Fibroblast of skin of left quadriceps (primary cell): ENCODE data around the gene NOL4L.

Experiments used
- DNase-seq, 2 experiments: peaks; one replicate each; pipeline ENCODE4 v3.0.0-alpha.2; 2013; ENCODE audit warnings: low read depth in 2 of 2

The NOL4L gene

DNA sequence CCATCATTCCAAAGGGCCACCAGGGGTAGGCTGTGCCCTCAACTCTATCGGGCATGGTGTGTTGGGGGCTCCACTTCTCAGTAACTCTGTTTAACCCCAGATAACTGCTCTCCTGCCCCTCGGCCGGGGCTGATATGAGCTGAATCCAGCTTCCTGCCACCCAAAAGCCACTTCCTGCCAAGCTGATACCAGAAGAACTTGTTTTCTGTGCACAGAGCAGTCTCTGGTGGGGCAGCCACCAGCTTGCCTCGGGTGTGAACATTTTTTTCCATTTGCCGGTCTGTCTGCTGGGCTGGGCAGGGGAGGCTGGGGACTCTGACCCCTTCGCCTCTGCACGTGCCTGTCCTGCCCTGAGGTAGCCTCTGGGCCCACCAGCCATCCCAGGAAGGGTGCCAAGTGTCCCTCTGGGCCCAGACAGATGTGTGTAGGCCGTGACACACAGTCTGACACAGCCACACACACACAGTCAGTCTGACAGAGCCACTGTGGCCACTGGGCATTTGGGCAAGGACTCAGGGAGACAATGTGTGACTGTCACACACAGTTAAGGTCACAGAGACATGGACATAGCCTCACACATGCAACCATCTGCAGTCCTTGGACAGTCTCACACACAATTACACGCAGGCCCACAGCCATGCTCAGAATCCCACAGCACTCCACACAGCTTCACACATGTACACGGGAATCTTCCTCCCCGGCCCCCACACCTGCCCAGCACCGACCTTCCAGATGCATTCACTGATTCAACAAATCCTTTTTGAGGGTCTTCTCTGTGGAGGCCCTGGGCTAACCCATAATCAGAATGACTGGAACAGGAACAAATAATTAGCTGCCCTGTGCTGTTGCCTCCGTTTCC lies 45.1 kb downstream of the NOL4L start:
- DNase-seq, result no peak

- DNase-seq, result no peak
These were observed 45.9 kb downstream of the NOL4L start for GRCh38 chr20:32539026-32539816.

GRCh38 chr20:32538526-32538939 lies 46.6 kb downstream of the NOL4L start:
- no peak for DNase-seq

- no peak for DNase-seq
These were observed 47.2 kb downstream of the NOL4L start for GRCh38 chr20:32537657-32538525.

DNA sequence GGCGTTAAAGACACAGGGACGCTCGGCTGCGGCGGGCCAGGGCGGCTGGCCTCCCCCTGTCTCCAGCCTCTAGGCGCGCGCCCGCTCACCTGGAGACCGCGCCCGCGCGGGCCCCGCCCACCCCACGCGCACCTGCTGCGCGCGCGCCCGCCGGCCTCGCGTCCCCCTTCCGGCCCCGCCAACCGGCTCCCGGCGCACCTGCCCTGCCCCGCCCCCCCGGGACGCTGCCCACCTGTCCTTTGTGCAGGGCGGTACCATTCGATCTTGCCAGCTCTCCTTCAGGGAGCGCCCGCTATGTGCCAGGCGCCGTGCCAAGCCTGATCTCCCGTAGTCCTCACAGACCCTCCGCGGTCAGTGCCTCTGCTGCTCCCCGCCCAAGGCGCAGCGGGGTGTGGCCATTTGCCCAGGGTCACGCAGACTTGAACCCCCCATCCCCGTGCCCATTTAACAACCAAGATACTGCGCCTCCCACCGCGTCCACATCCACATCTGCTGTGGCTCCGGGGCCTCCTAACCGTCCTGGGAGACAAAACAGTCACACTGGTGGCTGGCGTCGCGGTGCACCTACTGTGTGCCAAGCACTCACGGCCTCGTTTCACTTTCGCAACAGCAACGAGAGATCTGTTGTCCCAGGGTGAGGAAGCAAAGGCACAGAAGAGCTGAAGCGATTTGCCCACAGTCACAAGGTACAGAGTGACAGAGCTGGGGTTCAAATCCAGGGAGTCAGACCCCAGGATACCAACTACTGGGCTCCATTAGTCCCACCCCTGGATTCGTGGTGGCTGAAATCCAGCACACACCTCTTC lies 48.1 kb downstream of the NOL4L start:
- no peak for DNase-seq

DNA sequence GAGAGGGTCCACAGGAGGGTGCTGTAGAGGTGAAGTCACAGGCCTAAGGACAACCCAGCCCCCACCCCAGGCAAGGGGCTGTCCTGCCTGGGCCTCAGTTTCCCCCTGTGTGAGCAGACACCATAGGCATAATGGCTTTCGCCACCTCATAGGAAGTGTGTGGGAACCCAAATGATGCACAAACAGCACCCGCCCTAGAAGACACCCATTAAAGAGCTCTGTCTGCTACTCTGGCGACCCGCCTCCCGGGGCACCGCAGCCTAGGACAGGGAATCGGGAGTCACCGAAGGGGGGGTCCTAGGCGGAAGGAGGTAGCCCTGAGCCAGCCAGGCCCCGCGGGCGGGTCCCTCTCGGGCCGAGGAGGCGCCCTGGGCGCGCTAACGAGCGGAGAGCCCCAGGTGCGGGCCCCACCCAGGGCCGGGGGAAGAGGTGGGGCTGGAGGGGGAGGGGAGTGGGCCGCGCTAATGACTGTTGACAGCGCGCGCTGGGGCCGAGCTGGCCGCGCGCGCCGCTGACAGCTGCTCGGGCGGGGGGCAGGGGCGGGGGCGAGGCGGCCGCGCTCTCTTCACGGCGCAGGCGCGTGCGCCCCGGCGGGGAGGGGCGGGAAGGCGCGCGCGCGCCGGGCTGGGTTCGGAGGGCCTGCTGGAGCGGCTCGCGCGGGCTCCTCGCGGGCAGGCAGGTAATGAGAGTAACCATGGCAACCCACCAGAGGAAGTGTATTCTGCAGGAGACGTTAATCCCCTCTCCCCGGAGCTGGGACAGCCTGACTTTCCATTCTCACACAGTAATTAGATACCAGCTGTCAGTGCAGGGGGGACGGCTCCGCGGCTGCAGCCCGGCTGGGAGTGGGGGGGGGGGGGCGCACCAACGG lies 48.9 kb downstream of the NOL4L start:
- no peak for DNase-seq

DNA sequence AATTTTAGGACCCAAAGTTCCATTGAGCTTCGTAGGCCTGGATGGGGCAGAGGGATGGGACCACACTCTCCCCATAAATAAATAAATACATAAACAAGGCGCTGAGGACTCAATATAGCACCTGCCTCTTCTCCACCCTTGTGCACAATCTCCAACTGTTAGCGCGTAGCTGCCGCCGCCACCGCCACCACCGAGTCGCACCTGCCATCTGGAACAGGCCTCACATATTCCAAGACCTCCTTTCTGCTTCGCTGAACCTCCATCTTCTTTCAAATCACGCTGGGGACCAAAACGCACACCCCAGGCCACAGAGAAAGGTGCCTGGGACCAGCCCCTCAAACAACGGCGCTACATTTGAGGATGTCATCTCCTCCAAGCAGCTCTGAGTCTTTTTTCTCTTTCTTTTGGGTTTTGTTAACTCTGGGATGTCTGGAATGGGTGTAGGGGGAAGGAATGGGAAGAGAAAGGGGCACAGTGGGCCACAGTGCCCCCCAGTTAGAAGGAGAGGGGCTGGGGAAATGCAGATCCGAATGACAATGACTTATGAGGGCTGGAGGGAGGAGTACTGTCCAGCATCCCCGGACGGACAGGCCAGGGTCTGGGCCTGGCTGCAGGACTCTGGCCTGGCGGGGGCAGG lies 49.7 kb downstream of the NOL4L start:
- DNase-seq, result no peak

- DNase-seq, result no peak
These were observed 50.4 kb downstream of the NOL4L start for GRCh38 chr20:32534661-32535240.

GRCh38 chr20:32533732-32534131 lies 51.4 kb downstream of the NOL4L start:
- no peak for DNase-seq

DNA sequence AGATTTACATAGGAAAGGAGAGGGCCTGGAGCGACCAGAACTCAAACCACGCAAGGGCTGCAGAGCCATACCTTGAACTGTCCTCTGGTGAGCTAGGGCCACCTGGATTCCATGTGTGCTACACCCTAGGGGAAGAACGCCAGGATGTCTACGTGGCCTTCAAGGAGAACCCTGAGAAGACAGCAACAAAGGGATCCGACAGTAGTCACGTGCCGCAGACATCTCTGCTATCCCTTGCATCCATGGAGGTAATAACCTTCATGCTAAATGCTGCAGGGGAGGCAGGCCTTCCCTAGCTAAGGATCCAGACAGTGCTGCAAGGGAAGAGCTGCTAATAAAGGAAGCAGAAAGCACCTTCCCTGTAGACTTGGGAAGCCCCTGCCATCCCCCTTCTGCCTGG lies 52.9 kb downstream of the NOL4L start:
- DNase-seq, result no peak

DNA sequence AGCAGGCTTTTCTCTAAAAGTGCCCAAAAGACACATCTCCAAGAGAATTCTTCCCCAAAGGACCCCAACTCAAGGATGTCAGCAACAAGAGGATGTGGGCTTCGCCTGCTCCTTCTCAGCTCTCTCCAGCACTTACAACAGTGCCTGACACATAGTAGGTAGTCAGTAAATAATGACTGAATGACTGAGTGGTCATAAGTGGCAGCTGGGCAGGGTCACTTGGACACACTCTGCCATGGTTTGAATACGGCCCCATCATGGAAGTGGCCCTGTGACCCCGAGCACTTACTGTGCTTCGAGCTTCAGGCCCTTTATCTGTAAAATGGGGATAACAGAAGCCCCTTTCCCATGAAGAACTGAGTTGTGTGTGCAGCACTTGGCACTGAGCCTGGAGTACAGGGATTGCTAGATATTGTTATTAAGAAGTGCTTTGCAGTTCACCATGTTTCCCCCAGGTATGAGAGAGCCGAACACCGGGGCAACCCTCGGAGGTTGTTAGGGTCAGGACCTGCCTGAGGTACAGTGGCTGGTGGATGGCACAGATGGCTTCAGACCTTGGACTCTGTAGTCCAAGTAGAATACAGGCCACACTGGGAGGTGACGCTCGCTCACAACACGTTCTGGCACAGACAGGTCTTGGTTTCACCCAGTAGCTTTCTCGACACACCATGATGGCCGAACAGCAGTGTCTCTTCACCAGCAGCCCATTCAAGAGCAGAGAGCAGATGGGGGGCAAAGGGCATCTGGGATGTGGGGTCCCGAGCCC lies 56.0 kb downstream of the NOL4L start:
- DNase-seq, result no peak

DNA sequence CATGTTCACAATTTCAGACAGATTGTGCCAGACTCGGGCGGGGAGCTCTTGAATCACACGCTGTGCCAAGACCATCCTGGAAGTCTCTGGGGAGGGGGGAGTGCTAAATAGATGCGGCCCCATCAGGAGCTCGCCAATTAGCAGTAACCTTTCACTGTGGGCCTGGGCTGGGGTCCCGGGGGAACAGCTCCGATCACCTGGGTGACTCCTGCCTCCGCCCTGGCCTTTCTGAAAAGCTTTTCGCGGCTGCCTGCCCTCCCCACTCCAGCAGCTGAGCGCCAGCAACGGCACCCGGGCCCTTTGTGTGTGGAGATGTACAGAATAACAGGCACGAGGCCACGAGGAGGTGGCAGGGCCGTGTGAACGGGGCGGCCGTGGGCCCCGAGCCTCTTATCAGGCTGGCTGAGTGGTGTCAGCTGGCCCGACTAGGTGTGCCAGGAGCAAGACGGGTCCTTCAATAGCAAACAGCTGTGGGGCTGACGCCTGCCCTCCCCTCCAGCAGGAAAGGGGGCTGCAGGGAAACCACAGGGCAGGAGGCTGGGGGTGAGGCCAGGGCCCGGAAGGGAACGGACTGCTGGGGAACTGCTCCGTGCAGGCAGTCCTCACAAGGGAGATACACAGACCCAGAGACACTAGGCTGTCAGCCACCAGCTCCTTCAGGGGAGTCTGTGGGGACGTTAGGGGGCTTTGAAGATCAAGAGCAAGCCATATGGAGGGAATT lies 56.8 kb downstream of the NOL4L start:
- DNase-seq, result no peak

GRCh38 chr20:32527447-32528055 lies 57.6 kb downstream of the NOL4L start:
- DNase-seq, result no peak

DNA sequence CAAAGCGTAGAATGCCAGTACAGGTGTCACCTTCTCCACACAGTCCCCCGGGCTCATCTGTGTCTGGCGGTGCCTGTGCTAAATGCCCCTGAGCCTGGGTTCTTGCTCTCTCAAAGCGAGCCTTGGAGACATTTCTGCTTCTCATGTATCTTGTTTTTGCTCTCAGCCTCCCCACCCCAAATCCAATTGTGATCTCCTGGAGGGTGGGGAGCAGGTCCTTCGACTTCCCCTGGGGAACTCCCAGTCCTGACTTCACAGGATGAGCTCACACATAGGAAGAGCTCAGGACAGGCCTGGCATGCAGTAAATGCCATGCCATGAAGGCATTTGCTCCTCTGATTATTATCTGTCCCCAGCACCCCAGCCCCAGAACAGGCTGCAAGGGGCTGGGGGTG lies 58.1 kb downstream of the NOL4L start:
- DNase-seq, result no peak

DNA sequence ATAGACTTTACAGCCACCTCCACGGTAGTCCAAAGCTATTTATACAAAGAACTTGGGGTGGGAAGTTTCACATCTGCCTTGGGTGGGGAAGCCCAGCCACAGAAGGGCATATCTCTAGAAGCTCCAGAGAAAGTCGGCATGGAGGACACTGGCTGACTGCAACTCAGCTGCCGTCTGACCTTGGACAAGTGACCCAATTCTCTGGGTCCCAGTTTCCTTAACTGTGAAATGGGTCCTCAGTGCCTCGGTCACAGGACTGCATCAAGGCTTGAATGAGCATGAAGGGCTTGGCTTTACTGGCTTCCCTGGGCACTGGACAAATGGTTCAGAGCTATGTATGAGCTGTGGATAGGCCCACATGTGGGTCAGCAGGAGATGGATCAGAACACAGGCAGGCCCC lies 58.6 kb downstream of the NOL4L start:
- no peak for DNase-seq

GRCh38 chr20:32526125-32526524 lies 59.0 kb downstream of the NOL4L start:
- no peak for DNase-seq

GRCh38 chr20:32524829-32525501 lies 60.2 kb downstream of the NOL4L start:
- no peak for DNase-seq
